Fibroblast of villous mesenchyme (primary cell): Measurements from ENCODE around the gene KIF5A. TPM values are rescaled to one million over a fixed set of nuclear protein-coding genes. Genes with fewer than 3 reads are reported as not detected.
"Not testable (repeated sequence)": the region's sequence is repeated elsewhere in the genome, so short reads cannot be mapped to it uniquely, and the experiment has no call there.

Source experiments
- DNase-seq: peaks from one replicate; pipeline ENCODE4 v3.0.0-alpha.2; 2010; ENCODE audit warnings: low read depth
- H3K4me3 ChIP-seq: 2 replicates; pipeline ENCODE4 v1.5.1; 2011; ENCODE audit warnings: low read depth, mild to moderate bottlenecking, low read length
- total RNA-seq: library from RNA; depleted of rRNA; stranded (reverse); fragments of >200 nt; gene quantifications from 2 replicates; pipeline ENCODE4 v1.2.3, GENCODE V29; 2012
- TF ChIP-seq, protein P1 (sequence below): IDR thresholded peaks from 2 replicates; pipeline ENCODE4 v1.5.1; 2012; ENCODE audit warnings: low read depth, mild to moderate bottlenecking, low read length; ENCODE audit not compliant: insufficient read depth

The KIF5A gene
- total RNA-seq, 1 donor: 0.86 TPM

DNA sequence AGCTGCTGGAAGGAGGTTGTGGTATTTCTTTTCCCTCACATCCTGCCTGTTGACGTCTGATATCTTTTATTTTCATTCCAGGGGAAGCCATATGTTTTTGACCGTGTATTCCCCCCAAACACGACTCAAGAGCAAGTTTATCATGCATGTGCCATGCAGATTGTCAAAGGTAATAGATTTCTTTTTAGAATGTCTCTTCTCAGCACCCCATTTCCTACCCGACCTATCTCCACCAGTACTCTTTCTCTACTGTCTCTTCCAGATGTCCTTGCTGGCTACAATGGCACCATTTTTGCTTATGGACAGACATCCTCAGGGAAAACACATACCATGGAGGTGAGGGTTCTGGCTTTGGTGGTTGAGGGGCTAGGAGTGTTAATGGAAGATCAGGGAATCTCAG is 13.5 kb downstream of the KIF5A start:
- TF ChIP-seq, protein P1, sequence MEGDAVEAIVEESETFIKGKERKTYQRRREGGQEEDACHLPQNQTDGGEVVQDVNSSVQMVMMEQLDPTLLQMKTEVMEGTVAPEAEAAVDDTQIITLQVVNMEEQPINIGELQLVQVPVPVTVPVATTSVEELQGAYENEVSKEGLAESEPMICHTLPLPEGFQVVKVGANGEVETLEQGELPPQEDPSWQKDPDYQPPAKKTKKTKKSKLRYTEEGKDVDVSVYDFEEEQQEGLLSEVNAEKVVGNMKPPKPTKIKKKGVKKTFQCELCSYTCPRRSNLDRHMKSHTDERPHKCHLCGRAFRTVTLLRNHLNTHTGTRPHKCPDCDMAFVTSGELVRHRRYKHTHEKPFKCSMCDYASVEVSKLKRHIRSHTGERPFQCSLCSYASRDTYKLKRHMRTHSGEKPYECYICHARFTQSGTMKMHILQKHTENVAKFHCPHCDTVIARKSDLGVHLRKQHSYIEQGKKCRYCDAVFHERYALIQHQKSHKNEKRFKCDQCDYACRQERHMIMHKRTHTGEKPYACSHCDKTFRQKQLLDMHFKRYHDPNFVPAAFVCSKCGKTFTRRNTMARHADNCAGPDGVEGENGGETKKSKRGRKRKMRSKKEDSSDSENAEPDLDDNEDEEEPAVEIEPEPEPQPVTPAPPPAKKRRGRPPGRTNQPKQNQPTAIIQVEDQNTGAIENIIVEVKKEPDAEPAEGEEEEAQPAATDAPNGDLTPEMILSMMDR: no peak

DNA sequence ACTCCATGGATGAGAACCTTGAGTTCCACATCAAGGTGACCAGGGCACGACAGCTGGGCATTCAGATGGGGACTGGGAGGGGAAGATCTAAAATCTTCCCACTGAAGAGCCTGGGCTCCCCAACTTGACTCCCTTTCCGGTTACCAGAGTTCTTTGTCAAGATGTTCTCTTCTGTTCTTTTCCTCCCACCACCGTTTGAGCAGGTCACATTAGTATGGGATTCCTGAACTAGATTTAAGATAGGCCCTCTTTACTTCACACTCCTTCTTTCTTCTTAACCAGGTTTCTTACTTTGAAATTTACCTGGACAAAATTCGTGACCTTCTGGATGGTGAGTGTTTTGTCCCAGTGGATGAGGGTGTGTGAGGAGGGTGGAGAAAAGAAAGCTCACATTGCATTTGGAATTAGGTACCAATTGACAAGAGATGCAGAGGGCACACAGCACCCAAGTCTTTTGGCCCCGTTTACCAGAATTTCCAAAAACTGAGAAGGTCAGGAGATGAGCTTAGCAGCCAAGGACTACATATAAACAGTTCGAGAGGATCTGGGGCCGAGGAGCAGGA is 14.4 kb downstream of the KIF5A start:
- TF ChIP-seq, protein P1: no peak
- no peak for DNase-seq

More for the DNA sequence above, 13.5 kb downstream of the KIF5A start:
- peak; percentile 7 for DNase-seq
- H3K4me3 ChIP-seq: no peak overlapping the region

DNA sequence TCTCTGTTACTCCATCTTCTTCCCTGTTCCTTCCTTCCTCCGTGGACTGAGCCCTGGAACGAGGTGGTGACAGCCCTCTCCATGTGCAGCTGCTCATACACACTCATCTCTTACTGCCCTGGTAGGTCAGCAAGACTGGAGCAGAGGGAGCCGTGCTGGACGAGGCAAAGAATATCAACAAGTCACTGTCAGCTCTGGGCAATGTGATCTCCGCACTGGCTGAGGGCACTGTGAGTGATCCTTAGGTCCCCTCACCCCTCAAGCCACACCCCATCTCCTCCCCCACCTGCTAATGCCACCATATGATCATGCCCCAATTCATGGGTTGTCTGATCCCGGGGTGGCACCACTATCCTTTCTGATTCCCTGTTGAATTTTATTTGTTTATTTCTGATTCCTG is 19.0 kb downstream of the KIF5A start:
- DNase-seq: no peak
- TF ChIP-seq, protein P1: no peak
- H3K4me3 ChIP-seq: no peak overlapping the region

More for the DNA sequence above, 14.4 kb downstream of the KIF5A start:
- H3K4me3 ChIP-seq: no peak overlapping the region

DNA sequence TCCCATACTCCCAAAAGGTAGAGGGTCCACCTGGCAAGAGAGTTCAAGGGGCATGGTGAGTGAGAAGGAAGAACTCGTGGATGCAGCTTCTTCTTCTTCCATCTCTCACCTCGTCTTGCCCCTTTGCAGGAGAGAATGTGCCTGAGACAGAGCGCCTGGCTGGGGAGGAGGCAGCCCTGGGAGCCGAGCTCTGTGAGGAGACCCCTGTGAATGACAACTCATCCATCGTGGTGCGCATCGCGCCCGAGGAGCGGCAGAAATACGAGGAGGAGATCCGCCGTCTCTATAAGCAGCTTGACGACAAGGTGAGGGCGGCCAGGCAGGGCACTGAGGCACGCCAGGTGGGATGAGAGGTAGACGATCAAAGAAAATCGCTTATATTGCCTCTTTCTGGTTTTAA is 20.0 kb downstream of the KIF5A start:
- H3K4me3 ChIP-seq: no peak overlapping the region
- TF ChIP-seq, protein P1: no peak
- DNase-seq: no peak

DNA sequence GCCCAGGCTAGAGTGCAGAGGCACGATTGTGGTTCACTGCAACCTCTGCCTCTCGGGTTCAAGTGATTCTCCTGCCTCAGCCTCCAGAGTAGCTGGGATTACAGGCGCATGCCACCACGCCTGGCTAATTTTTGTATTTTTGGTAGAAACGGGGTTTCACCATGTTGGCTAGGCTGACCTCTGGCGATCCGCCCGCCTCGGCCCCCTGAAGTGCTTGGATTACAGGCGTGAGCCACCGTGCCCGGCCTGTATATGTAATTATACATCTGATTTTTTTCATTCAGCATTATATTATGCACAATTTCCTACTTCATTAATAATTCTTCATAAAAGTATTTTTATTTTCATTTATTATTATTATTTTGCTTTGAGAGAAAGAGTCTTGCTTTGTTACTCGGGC is 20.6 kb downstream of the KIF5A start:
- DNase-seq, H3K4me3 ChIP-seq: not testable (repeated sequence)

DNA sequence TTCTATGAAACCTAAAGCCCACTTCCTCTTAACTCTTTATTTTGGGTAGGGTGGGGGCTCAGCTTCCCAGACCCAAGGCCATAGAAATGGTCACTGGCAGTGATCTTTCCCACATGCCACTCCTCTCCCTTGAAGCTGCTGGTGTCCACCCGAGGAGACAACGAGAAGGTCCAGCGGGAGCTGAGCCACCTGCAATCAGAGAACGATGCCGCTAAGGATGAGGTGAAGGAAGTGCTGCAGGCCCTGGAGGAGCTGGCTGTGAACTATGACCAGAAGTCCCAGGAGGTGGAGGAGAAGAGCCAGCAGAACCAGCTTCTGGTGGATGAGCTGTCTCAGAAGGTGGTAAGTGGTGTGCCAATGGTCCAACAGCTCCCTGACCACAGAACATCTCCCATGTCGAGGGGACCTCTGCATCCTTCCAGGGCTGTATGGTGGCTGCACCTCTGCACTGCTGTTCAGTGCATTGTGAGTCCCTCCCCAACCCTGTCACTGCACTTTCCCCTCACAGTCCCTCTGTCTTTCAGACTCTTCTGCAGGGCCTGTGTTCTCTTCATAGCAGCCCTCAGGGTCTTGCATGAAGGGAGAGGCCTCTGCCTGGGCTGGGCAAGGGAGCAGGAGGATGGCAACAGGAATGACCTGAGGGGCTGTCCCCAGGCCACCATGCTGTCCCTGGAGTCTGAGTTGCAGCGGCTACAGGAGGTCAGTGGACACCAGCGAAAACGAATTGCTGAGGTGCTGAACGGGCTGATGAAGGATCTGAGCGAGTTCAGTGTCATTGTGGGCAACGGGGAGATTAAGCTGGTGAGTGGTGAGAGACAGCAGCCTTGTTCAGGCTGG is 22.3 kb downstream of the KIF5A start:
- no peak overlapping the region for H3K4me3 ChIP-seq
- TF ChIP-seq, protein P1: no peak
- DNase-seq: no peak

DNA sequence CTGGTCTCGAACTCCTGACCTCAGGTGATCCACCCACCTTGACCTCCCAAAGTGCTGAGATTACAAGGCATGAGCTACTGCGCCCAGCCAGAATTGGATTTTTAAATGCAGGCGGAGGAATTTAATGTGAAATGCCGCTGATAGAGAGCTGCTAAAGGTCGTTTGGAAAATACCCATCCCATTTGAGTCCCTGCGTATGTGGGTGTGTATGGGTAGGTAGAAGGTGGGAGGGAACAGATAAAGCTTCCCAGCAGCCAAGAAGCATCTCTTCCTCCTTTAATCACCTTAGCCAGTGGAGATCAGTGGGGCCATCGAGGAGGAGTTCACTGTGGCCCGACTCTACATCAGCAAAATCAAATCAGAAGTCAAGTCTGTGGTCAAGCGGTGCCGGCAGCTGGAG is 25.0 kb downstream of the KIF5A start:
- H3K4me3 ChIP-seq: no peak overlapping the region
- TF ChIP-seq, protein P1: no peak
- no peak for DNase-seq
